MM.1S (cell line): Measurements from ENCODE around the gene CENPK.

Source experiments
- EZH2 ChIP-seq: fragments of 300-600 bp; sonication (generic); optimal IDR thresholded peaks from 2 replicates; pipeline ENCODE3; 2017; ENCODE audit warnings: low read depth, mild to moderate bottlenecking, antibody characterized with exemption, low read length, mixed read lengths
- EZH2phosphoT487 ChIP-seq: fragments of 300-600 bp; sonication (generic); IDR thresholded peaks from 2 replicates; pipeline ENCODE4 v1.6.1; 2018; ENCODE audit warnings: antibody characterized with exemption, low read length
- TF ChIP-seq, protein P1 (sequence below): fragments of 300-600 bp; sonication (generic); IDR thresholded peaks from 2 replicates; pipeline ENCODE4 v1.5.1; 2016; ENCODE audit warnings: antibody characterized with exemption, low read length, mixed read lengths

DNA sequence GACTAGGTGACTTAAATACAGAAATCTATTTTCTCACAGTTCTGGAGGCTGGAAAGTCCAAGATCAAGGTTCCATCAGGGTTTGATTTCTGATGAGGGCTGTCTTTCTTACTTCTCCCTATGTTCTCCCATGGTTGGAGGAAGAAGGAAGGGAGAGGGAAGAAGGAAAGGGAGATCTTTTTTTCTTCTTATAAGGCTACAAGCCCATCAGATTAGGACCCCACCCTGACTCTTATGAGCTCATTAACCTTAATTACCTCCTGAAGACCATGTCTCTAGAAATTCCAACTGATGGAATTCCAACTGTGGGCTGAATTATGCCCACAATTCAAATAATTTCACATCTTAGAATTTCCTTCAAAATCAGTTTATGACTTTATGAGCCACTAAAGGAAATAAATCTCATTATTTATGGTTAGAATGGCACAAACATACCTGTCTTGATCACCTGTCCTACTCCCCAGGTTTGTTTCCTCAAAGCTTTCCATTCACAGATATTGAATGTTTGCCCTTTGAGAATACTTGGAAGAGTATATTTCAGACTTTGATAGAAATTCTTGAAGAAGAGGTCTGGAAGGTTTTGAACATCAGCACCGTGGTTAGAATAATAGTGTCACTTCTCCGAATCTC lies 7.7 kb upstream of the CENPK start:
- TF ChIP-seq, protein P1, sequence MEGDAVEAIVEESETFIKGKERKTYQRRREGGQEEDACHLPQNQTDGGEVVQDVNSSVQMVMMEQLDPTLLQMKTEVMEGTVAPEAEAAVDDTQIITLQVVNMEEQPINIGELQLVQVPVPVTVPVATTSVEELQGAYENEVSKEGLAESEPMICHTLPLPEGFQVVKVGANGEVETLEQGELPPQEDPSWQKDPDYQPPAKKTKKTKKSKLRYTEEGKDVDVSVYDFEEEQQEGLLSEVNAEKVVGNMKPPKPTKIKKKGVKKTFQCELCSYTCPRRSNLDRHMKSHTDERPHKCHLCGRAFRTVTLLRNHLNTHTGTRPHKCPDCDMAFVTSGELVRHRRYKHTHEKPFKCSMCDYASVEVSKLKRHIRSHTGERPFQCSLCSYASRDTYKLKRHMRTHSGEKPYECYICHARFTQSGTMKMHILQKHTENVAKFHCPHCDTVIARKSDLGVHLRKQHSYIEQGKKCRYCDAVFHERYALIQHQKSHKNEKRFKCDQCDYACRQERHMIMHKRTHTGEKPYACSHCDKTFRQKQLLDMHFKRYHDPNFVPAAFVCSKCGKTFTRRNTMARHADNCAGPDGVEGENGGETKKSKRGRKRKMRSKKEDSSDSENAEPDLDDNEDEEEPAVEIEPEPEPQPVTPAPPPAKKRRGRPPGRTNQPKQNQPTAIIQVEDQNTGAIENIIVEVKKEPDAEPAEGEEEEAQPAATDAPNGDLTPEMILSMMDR = no peak
- TF ChIP-seq EZH2phosphoT487 (no peak), EZH2 (no peak)
